PFSK-1 (cell line): Measurements from ENCODE around the gene PIGC.

Experiments used
- FOXP2 ChIP-seq: optimal IDR thresholded peaks from 2 replicates; pipeline ENCODE3; 2011; ENCODE audit warnings: borderline replicate concordance, control low read depth, inconsistent platforms; ENCODE audit not compliant: insufficient read depth; ENCODE audit errors: extremely low read length, extremely low read depth
- POLR2AphosphoS5 ChIP-seq: IDR thresholded peaks from 2 replicates; pipeline ENCODE4 v1.6.1; 2012; ENCODE audit warnings: low read depth, mild to moderate bottlenecking, control low read depth, low read length, moderate library complexity
- REST ChIP-seq, 2 experiments: IDR thresholded peaks; 2 replicates each; pipeline versions ENCODE4 v1.6.1 to v1.8.0; 2011 to 2012; ENCODE audit warnings: low read depth in 2 of 2, low read length in 2 of 2, control low read depth in 1 of 2, inconsistent platforms in 1 of 2, mild to moderate bottlenecking in 1 of 2, moderate library complexity in 1 of 2; ENCODE audit not compliant: insufficient read depth in 1 of 2
- SIN3A ChIP-seq: IDR thresholded peaks from 2 replicates; pipeline ENCODE4 v1.6.1; 2012; ENCODE audit warnings: mild to moderate bottlenecking, low read length, moderate library complexity, borderline replicate concordance; ENCODE audit not compliant: insufficient read depth
- TAF1 ChIP-seq: IDR thresholded peaks from 2 replicates; pipeline ENCODE4 v1.6.1; 2012; ENCODE audit warnings: low read length, control low read depth, borderline replicate concordance; ENCODE audit not compliant: insufficient read depth

The PIGC gene

GRCh38 chr1:172402878-172403569 is 40.8 kb downstream of the PIGC start:
- TF ChIP-seq FOXP2 (no peak), SIN3A (no peak), REST (IDR thresholded peaks at IDR 0.05; ENCODE audit: insufficient read depth in 1 of 2, low read depth in 2 of 2, low read length in 2 of 2) (no peak), POLR2AphosphoS5 (no peak), TAF1 (no peak)

GRCh38 chr1:172401892-172402291 is 42.0 kb downstream of the PIGC start:
- TF ChIP-seq POLR2AphosphoS5, result no peak

DNA sequence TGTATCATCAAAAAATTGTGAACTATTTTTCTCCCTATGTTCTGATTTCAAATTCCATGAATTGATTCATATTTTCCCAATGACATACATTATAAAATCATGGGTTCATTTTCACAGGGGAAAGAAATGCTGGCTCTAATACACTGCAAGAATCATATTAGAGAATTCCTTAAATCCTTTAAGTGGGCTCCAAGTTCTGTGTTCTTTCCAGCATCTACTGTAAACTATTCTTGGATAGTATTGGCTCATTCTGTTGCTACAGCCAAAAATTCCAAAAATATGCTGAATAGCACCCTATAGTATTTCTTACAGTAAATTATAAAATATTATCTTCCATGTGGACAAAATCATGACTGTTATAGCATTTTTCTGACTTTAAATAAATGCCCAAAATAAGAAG is 42.4 kb downstream of the PIGC start:
- no peak for TF ChIP-seq FOXP2
- TF ChIP-seq REST (IDR thresholded peaks at IDR 0.05; ENCODE audit: insufficient read depth in 1 of 2, low read depth in 2 of 2, low read length in 2 of 2), result no peak
- TF ChIP-seq POLR2AphosphoS5, result no peak
- TF ChIP-seq SIN3A, result no peak
- TF ChIP-seq TAF1, result no peak

DNA sequence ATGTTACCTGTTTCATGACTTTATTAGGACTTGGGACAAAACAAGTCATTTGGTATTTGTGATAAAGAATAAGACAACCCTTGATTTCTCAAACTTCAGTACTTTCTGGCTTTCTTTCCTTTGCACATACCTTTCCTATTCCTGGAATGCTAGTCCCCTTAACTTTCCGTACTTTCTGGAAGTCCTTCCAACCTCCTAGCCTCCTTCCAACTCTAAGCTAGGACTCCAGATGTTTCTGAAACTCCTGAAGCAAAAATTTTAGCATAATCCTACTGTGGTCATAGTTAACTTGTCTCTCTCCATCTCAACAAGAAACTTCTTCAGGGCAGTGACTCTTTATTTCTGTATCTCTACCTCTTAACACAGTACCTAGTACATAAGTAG is 43.2 kb downstream of the PIGC start:
- TF ChIP-seq POLR2AphosphoS5, result no peak
- TF ChIP-seq REST (IDR thresholded peaks at IDR 0.05; ENCODE audit: insufficient read depth in 1 of 2, low read depth in 2 of 2, low read length in 2 of 2), result no peak
- no peak for TF ChIP-seq SIN3A
- no peak for TF ChIP-seq FOXP2
- no peak for TF ChIP-seq TAF1

GRCh38 chr1:172399756-172400721 is 43.8 kb downstream of the PIGC start:
- TF ChIP-seq REST (IDR thresholded peaks at IDR 0.05; ENCODE audit: insufficient read depth in 1 of 2, low read depth in 2 of 2, low read length in 2 of 2) (no peak), TAF1 (no peak), FOXP2 (no peak), SIN3A (no peak)
